HG03457 (cell line): ENCODE results near the gene SWI5.
"Not testable (repeated sequence)": the region's sequence is repeated elsewhere in the genome, so short reads cannot be mapped to it uniquely, and the experiment has no call there.

ENCODE experiments used
- ATAC-seq: cut with Tn5 transposase; IDR thresholded peaks from one replicate; pipeline ENCODE4 v1.9.1; 2021; ENCODE audit warnings: moderate number of reproducible peaks; ENCODE audit not compliant: unreplicated experiment

The SWI5 gene

GRCh38 chr9:128276574-128277270 lies 646 bp downstream of the SWI5 start:
- no peak for ATAC-seq

GRCh38 chr9:128279088-128280073 lies 3.3 kb downstream of the SWI5 start:
- ATAC-seq = not testable (repeated sequence)

GRCh38 chr9:128280084-128280622 lies 4.1 kb downstream of the SWI5 start:
- ATAC-seq = no peak

- no peak for ATAC-seq
These were observed 6.4 kb downstream of the SWI5 start for GRCh38 chr9:128282500-128282899.

- ATAC-seq = no peak
These were observed 9.1 kb downstream of the SWI5 start for GRCh38 chr9:128285033-128285784.

- ATAC-seq = no peak
These were observed 10.4 kb downstream of the SWI5 start for GRCh38 chr9:128286440-128286839.

- no peak for ATAC-seq
These were observed 12.4 kb downstream of the SWI5 start for GRCh38 chr9:128288273-128289004.

GRCh38 chr9:128292009-128292408 lies 15.9 kb downstream of the SWI5 start:
- no peak for ATAC-seq

- ATAC-seq = no peak
These were observed 17.0 kb downstream of the SWI5 start for GRCh38 chr9:128293091-128293490.

- ATAC-seq = no peak
These were observed 18.1 kb downstream of the SWI5 start for GRCh38 chr9:128294142-128294541.

GRCh38 chr9:128296340-128297220 lies 20.5 kb downstream of the SWI5 start:
- no peak for ATAC-seq

GRCh38 chr9:128297221-128297773 lies 21.2 kb downstream of the SWI5 start:
- ATAC-seq = no peak

GRCh38 chr9:128298535-128299482 lies 22.7 kb downstream of the SWI5 start:
- no peak for ATAC-seq

GRCh38 chr9:128304136-128304970 lies 28.3 kb downstream of the SWI5 start:
- no peak for ATAC-seq

GRCh38 chr9:128304971-128305288 lies 28.9 kb downstream of the SWI5 start:
- ATAC-seq = no peak

GRCh38 chr9:128309551-128309950 lies 33.5 kb downstream of the SWI5 start:
- ATAC-seq = no peak

GRCh38 chr9:128310461-128310860 lies 34.4 kb downstream of the SWI5 start:
- ATAC-seq = no peak
